ENCODE measurements around the gene CNN2.
A peak's percentile ranks its signal among the peaks of the same experiment; 100 is the strongest.

Gene CNN2

GRCh38 chr19:1032264-1032867 lies 6.0 kb downstream of the CNN2 start:
- no peak for DNase-seq

GRCh38 chr19:1035998-1036621 lies 9.7 kb downstream of the CNN2 start:
- DNase-seq: no peak

GRCh38 chr19:1037621-1038064 lies 11.2 kb downstream of the CNN2 start:
- DNase-seq: no peak

GRCh38 chr19:1038978-1039645 lies 12.7 kb downstream of the CNN2 start:
- DNase-seq: no peak

GRCh38 chr19:1039646-1040475 lies 13.5 kb downstream of the CNN2 start, which contains the start of gene ABCA7:
Gene ABCA7, plus strand, starts transcription at chr19:1040107. Its CDS starts 1,255 bp downstream, at chr19:1041362.
- peak; percentile 100 for DNase-seq

GRCh38 chr19:1040476-1041271 lies 14.3 kb downstream of the CNN2 start:
- peak; percentile 87 to 88 for DNase-seq

GRCh38 chr19:1041272-1041834 lies 14.9 kb downstream of the CNN2 start:
- DNase-seq: no peak

GRCh38 chr19:1041835-1042685 lies 15.7 kb downstream of the CNN2 start:
- no peak for DNase-seq

GRCh38 chr19:1042689-1043511 lies 16.5 kb downstream of the CNN2 start:
- DNase-seq: no peak

- peak; percentile 64 to 73 for DNase-seq
Measured at GRCh38 chr19:1045247-1045603, 18.8 kb downstream of the CNN2 start.

- no peak for DNase-seq
Measured at GRCh38 chr19:1046117-1046626, 19.8 kb downstream of the CNN2 start.

- no peak for DNase-seq
Measured at GRCh38 chr19:1046836-1047695, 20.7 kb downstream of the CNN2 start.

GRCh38 chr19:1047696-1048147 lies 21.3 kb downstream of the CNN2 start:
- no peak for DNase-seq

GRCh38 chr19:1049106-1049505 lies 22.7 kb downstream of the CNN2 start:
- no peak for DNase-seq

- DNase-seq: no peak
Measured at GRCh38 chr19:1049800-1050199, 23.4 kb downstream of the CNN2 start.

GRCh38 chr19:1050989-1051788 lies 24.8 kb downstream of the CNN2 start:
- no peak for DNase-seq

GRCh38 chr19:1051791-1052190 lies 25.4 kb downstream of the CNN2 start:
- DNase-seq: no peak
